GM18517 (cell line): Measurements from ENCODE around the gene ANO4.
"Not testable (repeated sequence)": the region's sequence is repeated elsewhere in the genome, so short reads cannot be mapped to it uniquely, and the experiment has no call there.

ENCODE experiments used
- ATAC-seq: cut with Tn5 transposase; IDR thresholded peaks from one replicate; pipeline ENCODE4 v1.9.1; 2021; ENCODE audit warnings: mild to moderate bottlenecking, moderate library complexity; ENCODE audit not compliant: unreplicated experiment

ANO4 gene

GRCh38 chr12:101027816-101028215 is 233.2 kb downstream of the ANO4 start:
- ATAC-seq, result no peak

GRCh38 chr12:101038289-101038871 is 243.8 kb downstream of the ANO4 start:
- no peak for ATAC-seq

GRCh38 chr12:101039848-101040531 is 245.4 kb downstream of the ANO4 start:
- no peak for ATAC-seq

GRCh38 chr12:101040936-101041335 is 246.4 kb downstream of the ANO4 start:
- no peak for ATAC-seq

GRCh38 chr12:101042211-101042610 is 247.6 kb downstream of the ANO4 start:
- ATAC-seq, result no peak

GRCh38 chr12:101044512-101045059 is 250.0 kb downstream of the ANO4 start:
- ATAC-seq, result no peak

DNA sequence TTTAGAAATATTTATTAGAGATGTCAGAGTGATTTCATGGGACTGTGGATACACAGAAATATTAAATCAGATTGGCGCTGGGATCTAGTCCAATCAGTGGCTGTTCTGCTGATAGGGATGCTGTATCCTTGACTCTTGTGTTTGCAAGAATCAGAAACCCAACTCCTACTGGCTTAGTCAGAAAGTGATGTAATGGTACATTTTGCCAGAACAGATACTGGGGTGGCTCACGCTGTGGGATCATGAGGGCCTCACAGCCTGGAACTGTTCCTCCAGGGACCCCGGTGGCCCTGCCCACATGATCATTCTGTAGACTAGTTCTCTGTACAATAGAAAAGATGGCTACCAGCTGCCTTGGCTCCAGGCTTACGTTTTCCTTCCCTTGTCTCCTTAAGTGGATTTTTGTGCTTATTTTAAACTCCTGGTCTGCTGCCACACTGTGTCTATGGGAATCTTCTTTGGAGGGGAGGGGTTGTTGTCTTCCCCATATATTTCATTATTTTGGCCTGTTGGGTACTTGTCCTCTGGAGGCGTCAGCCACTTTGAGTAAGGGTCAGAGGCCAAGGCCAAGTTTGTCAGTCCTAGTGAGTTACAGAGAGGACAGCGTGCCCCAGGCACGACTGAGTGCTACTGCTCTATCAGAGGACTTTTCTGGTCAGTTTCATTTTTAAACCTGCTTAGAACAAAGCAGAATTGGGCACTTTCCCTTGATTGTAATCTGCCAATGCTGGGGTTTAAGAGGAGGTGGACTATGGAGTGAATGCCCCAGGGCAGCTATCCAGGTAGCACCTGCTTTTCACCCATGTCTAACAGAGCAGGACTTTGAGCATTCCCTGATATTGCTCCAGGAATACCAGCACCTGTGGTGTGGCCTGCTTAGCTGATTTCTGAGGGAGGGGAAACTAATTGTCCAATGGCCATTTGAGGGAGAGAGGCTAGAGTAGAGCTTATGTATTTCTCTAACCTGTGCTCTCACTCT is 251.2 kb downstream of the ANO4 start:
- no peak for ATAC-seq

GRCh38 chr12:101047652-101048051 is 253.1 kb downstream of the ANO4 start:
- no peak for ATAC-seq

DNA sequence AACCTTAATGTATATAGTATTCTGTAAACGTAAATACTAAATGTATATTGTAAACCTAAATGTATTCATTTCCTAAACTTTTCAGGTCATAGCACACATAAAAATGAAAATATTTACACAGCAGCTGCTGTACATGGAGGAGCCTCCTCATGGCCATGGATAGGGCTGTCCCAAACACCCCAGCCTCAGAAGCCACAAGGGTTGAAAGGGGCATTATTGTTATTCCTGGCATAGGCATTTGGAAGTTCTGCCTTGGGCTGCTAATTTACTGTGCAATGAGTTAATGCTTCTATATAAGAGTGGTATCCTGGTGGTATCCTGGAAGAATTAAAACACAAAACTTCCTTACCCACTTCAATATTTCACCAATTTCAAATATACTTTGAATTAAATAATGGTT is 256.1 kb downstream of the ANO4 start:
- ATAC-seq, result no peak

GRCh38 chr12:101051151-101051550 is 256.6 kb downstream of the ANO4 start:
- ATAC-seq, result no peak

GRCh38 chr12:101051901-101052550 is 257.4 kb downstream of the ANO4 start:
- no peak for ATAC-seq

GRCh38 chr12:101053203-101053602 is 258.6 kb downstream of the ANO4 start:
- ATAC-seq, result no peak

DNA sequence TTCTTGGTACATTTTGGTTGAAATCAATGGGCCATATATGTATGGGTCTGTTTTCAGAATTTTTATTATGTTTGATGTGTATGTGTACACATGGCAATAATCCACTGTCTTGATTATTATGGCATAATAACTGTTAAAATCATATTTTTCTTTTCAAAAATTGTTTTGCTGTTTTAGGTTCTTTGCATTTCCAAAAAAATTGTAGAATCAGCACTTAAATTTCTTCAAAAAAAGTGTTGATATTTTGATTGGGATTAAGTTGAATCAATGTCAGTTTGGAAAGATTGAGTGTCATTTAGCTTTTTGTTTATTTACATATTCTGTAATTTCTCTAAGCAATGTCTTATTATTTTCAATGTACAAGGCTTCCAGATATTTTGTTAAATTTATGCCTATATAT is 261.4 kb downstream of the ANO4 start:
- no peak for ATAC-seq

DNA sequence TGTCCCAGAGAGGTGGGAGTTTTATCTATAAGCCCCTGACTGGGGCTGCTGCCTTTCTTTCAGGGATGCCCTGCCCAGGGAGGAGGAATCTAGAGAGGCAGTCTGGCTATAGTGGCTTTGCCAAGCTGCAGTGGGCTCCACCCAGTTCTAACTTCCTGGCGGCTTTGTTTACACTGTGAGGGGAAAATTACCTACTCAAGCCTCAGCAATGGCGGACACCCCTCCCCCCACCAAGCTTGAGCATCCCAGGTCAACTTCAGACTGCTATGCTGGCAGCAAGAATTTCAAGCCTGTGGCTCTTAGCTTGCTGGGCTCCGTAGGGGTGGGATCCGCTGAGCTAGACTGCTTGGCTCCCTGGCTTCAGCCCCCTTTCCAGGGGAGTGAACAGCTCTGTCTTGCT is 267.9 kb downstream of the ANO4 start:
- ATAC-seq, result not testable (repeated sequence)

DNA sequence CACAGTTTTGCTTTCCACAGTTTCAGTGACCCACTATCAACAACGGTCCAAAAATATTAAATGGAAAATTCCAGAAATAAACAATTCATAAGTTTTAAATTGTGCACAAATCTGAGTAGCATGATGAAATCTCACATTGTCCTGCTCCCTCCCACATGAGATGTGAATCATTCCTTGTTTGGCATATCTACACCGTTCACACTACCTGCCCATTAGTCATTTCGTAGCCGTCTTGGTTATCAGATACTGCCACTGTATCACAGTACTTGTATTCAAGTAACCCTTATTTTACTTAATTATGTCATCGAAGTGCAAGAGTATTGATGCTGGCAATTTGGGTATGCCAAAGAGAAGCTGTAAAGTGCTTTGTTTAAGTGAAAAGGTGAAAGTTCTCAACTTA is 270.1 kb downstream of the ANO4 start:
- no peak for ATAC-seq

GRCh38 chr12:101066489-101066888 is 271.9 kb downstream of the ANO4 start:
- ATAC-seq, result no peak

DNA sequence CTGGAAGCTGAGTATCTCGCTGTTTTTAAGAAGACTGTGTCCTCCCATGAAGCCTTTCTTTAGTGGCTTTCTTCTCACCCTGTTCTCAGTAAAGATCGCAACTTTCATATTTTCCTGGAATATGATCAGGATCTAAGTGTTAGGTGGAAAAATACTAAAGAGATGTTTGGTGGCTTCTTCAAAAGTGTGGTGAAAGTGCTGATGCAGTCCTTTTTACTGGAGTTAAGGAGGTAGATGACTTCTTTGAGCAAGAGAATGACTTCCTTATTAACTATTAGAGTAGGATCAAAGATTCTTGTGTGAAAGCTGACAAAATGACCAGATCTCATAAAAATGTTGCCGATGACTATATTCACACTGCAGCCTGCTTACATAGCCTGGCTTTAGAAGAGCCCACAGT is 273.8 kb downstream of the ANO4 start:
- ATAC-seq, result no peak

DNA sequence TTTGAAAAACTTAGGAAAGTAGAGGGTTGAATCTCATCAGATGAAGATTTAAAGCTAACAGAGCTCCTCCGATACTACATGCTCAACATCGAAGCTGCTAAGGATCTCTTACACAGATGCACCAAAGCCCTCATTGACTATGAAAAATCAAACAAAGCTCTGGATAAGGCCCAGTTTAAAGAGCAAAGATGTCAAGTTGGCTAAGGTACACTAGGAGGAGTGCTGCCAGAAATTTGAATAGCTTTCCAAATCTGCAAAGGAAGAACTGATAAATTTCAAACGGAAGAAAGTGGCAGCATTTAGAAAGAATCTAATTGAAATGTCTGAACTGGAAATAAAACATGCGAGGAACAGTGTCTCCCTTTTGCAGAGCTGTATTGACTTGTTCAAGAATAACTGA is 274.3 kb downstream of the ANO4 start:
- no peak for ATAC-seq

DNA sequence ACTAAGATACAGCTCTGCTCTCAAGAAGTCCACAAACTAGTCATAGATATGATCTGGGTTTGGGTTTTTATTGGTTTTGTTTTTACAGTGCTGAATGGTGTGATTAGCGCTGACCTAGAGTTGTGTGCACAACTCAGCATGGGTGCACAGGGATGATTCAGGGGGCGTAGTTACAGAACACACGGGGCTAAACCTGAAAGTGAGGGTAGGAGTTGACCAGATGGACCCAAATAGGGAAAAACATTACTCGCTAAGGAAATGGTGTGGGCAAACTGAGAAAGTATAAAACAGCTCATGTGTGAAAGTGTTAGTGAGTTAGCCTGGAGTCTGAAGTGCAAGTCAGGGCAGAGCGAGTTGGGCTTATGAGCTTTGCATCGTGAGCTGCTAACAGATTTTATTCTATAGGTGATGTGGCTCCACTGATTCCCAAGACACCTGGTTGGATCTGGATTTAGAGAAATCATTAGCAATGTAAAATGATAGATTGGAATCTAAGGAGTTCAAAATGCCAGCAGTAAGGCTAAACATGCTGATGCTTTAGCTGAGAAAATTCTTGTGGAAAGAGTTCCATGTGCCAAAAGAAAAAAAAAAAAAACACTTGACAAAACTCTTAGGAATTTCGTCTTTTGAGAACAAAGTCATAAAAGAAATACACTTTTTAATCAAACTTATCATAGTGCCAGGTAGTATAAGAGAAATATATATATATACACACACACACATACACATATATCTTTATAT is 280.5 kb downstream of the ANO4 start:
- ATAC-seq, result no peak

DNA sequence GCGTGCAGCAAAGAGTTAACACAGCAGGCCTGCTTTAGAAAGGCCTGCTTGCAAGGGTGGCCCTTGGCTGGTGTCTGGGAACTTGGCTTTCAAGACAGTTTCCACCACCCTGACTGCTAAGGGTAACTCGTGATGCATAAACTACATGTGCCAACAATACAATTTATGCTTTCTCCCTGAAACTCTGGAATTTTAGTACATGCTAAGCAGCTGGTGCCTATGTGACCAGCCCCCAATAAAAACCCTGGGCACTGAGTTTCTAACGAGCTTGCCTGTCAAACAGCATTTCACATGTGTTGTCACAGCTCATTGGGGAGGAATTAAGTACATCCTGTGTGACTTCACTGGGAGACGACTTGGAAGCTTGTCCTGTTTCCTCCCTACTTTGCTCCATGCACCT is 282.3 kb downstream of the ANO4 start:
- no peak for ATAC-seq
